SK-N-SH (cell line): ENCODE data around the gene SDE2. TPM values are rescaled to one million over a fixed set of nuclear protein-coding genes. Genes with fewer than 3 reads are reported as not detected.

Experiments
- CTCF ChIA-PET: fragments of 300-600, 350-600 bp; formaldehyde crosslinking; extraction: SDS; loops from one replicate; lab custom pipeline; 2021; lab: Yijun Ruan, JAX
- POLR2A ChIA-PET: fragments of 350-600 bp; sonication (Branson Sonifier 250); formaldehyde crosslinking; extraction: SDS; loops from one replicate; lab custom pipeline; 2020; ENCODE audit warnings: antibody characterized with exemption, inconsistent platforms; lab: Yijun Ruan, JAX
- DNase-seq: peaks from one replicate; pipeline ENCODE4 v3.0.0; 2012
- H2AFZ ChIP-seq: fragments of 200-600 bp; sonication (generic); 2 replicates; pipeline ENCODE4 v1.8.1; 2016; ENCODE audit warnings: antibody characterized with exemption, mild to moderate bottlenecking, low read depth
- H3F3A ChIP-seq: fragments of 200-600 bp; sonication (generic); replicated peaks from 2 replicates; pipeline ENCODE3; 2016; ENCODE audit warnings: antibody characterized with exemption, mild to moderate bottlenecking; ENCODE audit not compliant: insufficient read depth
- H3K27ac ChIP-seq, 2 experiments: fragments of 200-500 bp in 1 of 2; fragments of 200-600 bp in 1 of 2; sonication (Bioruptor generic) in 1 of 2; sonication (generic), shearing (Covaris generic) in 1 of 2; 2 replicates each; pipeline versions ENCODE4 v1.5.1 to v1.6.1; 2014 to 2016; ENCODE audit warnings: low read depth in 2 of 2, inconsistent platforms in 1 of 2, low read length in 1 of 2, mild to moderate bottlenecking in 1 of 2, mixed read lengths in 1 of 2
- H3K27me3 ChIP-seq: fragments of 200-600 bp; sonication (generic), shearing (Covaris generic); 2 replicates; pipeline ENCODE4 v1.6.1; 2016; ENCODE audit warnings: mixed run types; ENCODE audit not compliant: insufficient read depth
- H3K36me3 ChIP-seq, 2 experiments: fragments of 200-500 bp in 1 of 2; fragments of 200-600 bp in 1 of 2; sonication (Bioruptor generic) in 1 of 2; sonication (generic) in 1 of 2; replicated peaks in 1 of 2; 2 replicates each; pipeline versions ENCODE3 to v1.5.1; 2014 to 2016; ENCODE audit warnings: low read length in 1 of 2, mild to moderate bottlenecking in 1 of 2; ENCODE audit not compliant: insufficient read depth in 2 of 2, control insufficient read depth in 1 of 2
- H3K4me1 ChIP-seq, 2 experiments: fragments of 200-500 bp in 1 of 2; fragments of 200-600 bp in 1 of 2; sonication (Bioruptor generic) in 1 of 2; sonication (generic), shearing (Covaris generic) in 1 of 2; 2 replicates each; pipeline versions ENCODE4 v1.5.1 to v1.6.1; 2014 to 2016; ENCODE audit warnings: low read depth in 1 of 2, low read length in 1 of 2, mixed run types in 1 of 2; ENCODE audit not compliant: insufficient read depth in 2 of 2, control insufficient read depth in 1 of 2
- H3K4me2 ChIP-seq: fragments of 200-600 bp; sonication (generic), shearing (Covaris generic); 2 replicates; pipeline ENCODE4 v1.6.1; 2017; ENCODE audit warnings: mixed run types
- H3K4me3 ChIP-seq, 2 experiments: fragments of 200-500 bp in 1 of 2; fragments of 200-600 bp in 1 of 2; sonication (Bioruptor generic) in 1 of 2; sonication (generic), shearing (Covaris generic) in 1 of 2; 2 replicates each; pipeline versions ENCODE4 v1.5.1 to v1.8.1; 2014 to 2016; ENCODE audit warnings: low read depth in 2 of 2, inconsistent platforms in 1 of 2, low read length in 1 of 2, mild to moderate bottlenecking in 1 of 2, mixed read lengths in 1 of 2, moderate library complexity in 1 of 2
- H3K79me2 ChIP-seq: fragments of 200-600 bp; sonication (generic); 2 replicates; pipeline ENCODE4 v1.8.1; 2017; ENCODE audit warnings: mild to moderate bottlenecking; ENCODE audit not compliant: insufficient read depth
- H3K9ac ChIP-seq: fragments of 200-600 bp; sonication (generic); 2 replicates; pipeline ENCODE4 v1.6.1; 2017; ENCODE audit warnings: mixed run types
- H3K9me2 ChIP-seq: fragments of 200-600 bp; sonication (generic); 2 replicates; pipeline ENCODE4 v1.6.1; 2017; ENCODE audit warnings: mixed run types
- H3K9me3 ChIP-seq: fragments of 200-600 bp; sonication (generic); 2 replicates; pipeline ENCODE4 v1.6.1; 2017; ENCODE audit warnings: mixed run types, mild to moderate bottlenecking, moderate library complexity
- H4K20me1 ChIP-seq: fragments of 200-600 bp; sonication (generic); 2 replicates; pipeline ENCODE4 v1.6.1; 2017; ENCODE audit warnings: mild to moderate bottlenecking, mixed run types; ENCODE audit not compliant: insufficient read depth
- EZH2phosphoT487 ChIP-seq: fragments of 200-600 bp; sonication (generic); IDR thresholded peaks from 2 replicates; pipeline ENCODE4 v1.6.1; 2017; ENCODE audit warnings: low read depth, mixed run types, mild to moderate bottlenecking, antibody characterized with exemption, moderate library complexity, borderline replicate concordance
- FOXM1 ChIP-seq: IDR thresholded peaks from 2 replicates; pipeline ENCODE4 v1.4.0; 2012; ENCODE audit warnings: low read depth, mild to moderate bottlenecking
- GABPA ChIP-seq: IDR thresholded peaks from 2 replicates; pipeline ENCODE4 v1.4.0; 2012; ENCODE audit warnings: low read depth, mild to moderate bottlenecking
- JUND ChIP-seq: IDR thresholded peaks from 2 replicates; pipeline ENCODE4 v1.4.0; 2012
- NRF1 ChIP-seq: IDR thresholded peaks from 2 replicates; pipeline ENCODE4 v1.6.1; 2012; ENCODE audit warnings: low read depth, mild to moderate bottlenecking, low read length
- POLR2AphosphoS5 ChIP-seq: IDR thresholded peaks from 2 replicates; pipeline ENCODE4 v1.6.1; 2012; ENCODE audit warnings: low read depth, low read length
- RCOR1 ChIP-seq: fragments of 150-350 bp; IDR thresholded peaks from 2 replicates; pipeline ENCODE4 v1.6.1; 2017; ENCODE audit warnings: antibody characterized with exemption, low read length
- RXRA ChIP-seq: IDR thresholded peaks from 2 replicates; pipeline ENCODE4 v1.4.0; 2012; ENCODE audit warnings: low read depth, mild to moderate bottlenecking, borderline replicate concordance
- SIN3A ChIP-seq: IDR thresholded peaks from 2 replicates; pipeline ENCODE4 v1.6.1; 2012; ENCODE audit warnings: low read depth, mild to moderate bottlenecking, low read length, moderate library complexity, borderline replicate concordance
- SMC3 ChIP-seq: IDR thresholded peaks from 2 replicates; pipeline ENCODE4 v1.6.1; 2012; ENCODE audit warnings: low read depth, low read length, improper control_type of control experiment
- YY1 ChIP-seq: IDR thresholded peaks from 2 replicates; pipeline ENCODE4 v1.4.0; 2012; ENCODE audit warnings: low read depth, mild to moderate bottlenecking
- WGBS: methylation state at CpG from one replicate; pipeline ENCODE4 v1.1.6; 2017; ENCODE audit warnings: low lambda C conversion rate; 5-methylcytosine and 5-hydroxymethylcytosine counted together
- polyA plus RNA-seq, 3 experiments: library from polyadenylated mRNA; depleted of rRNA; stranded (reverse); fragments of >200 nt; gene quantifications; 2 replicates each; pipeline ENCODE4 v1.2.3, GENCODE V29; 2012
- TF ChIP-seq, protein P1 (sequence below): fragments of 200-600 bp; sonication (generic); IDR thresholded peaks from 2 replicates; pipeline ENCODE4 v1.6.1; 2017; ENCODE audit warnings: antibody characterized with exemption, mild to moderate bottlenecking, moderate library complexity
- TF ChIP-seq, protein P2 (sequence below): fragments of 150-350 bp; IDR thresholded peaks from 2 replicates; pipeline ENCODE4 v1.6.1; 2017; ENCODE audit warnings: antibody characterized with exemption, low read length, low read depth, borderline replicate concordance
- TF ChIP-seq, protein P3 (sequence below): IDR thresholded peaks from 2 replicates; pipeline ENCODE4 v1.6.1; 2012; ENCODE audit warnings: mild to moderate bottlenecking, low read depth, low read length, moderate library complexity

Gene SDE2
- polyA plus RNA-seq, 1 of the 3 experiments (the other 2 are of a cell fraction) = 10.1 TPM

DNA sequence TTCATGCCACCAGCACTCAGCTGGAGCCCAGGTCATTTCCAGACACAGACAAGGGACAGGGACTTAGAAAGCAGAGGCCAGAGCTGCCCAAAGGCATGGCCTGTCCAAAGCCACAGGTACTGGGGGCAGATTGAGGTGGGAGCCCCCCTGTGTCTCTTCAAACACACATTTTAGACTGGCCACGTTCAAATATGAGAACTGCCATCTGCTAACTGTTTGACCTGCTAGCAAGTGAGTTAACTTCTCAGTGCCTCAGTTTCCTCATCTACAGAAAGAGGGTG, 57.3 kb downstream of the SDE2 start:
- H3K27me3 ChIP-seq = no peaks in the 10 kb centered on the region
- ChIA-PET CTCF (interaction anchor here (1.0 to 2.9 kb wide), 4 partner anchors 11 to 467 kb away, joined by 3 to 15 read pairs (median 4); no protein-coding TSS in a partner anchor), POLR2A (no interaction called here)
- H3K36me3 ChIP-seq = no peaks in the 10 kb centered on the region
- peaks cover 0 to 16% of the 10 kb centered on the region in 2 experiments; a peak in 1 of 4 replicates for H3K4me1 ChIP-seq
- H3F3A ChIP-seq = no peaks in the 10 kb centered on the region
- no peak overlapping the region for H3K9ac ChIP-seq
- no peaks in the 10 kb centered on the region for H3K79me2 ChIP-seq
- no peaks in the 10 kb centered on the region for H4K20me1 ChIP-seq
- WGBS = 58% methylated on average over 1 of the region's 1 CpG
- no peaks in the 10 kb centered on the region for H3K9me2 ChIP-seq
- H3K9me3 ChIP-seq = no peaks in the 10 kb centered on the region
- H3K27ac ChIP-seq = no peak overlapping the region; a peak in 1 of 4 replicates
- no peak overlapping the region for H3K4me2 ChIP-seq
- H2AFZ ChIP-seq = no peak overlapping the region
- H3K4me3 ChIP-seq = no peak overlapping the region
- DNase-seq = no peak
- TF ChIP-seq YY1 (no peak), RCOR1 (no peak), SIN3A (no peak), POLR2AphosphoS5 (no peak), SMC3 (no peak), RXRA (no peak), NRF1 (no peak), FOXM1 (no peak), JUND (no peak), GABPA (no peak), EZH2phosphoT487 (no peak)
- TF ChIP-seq, protein P1, sequence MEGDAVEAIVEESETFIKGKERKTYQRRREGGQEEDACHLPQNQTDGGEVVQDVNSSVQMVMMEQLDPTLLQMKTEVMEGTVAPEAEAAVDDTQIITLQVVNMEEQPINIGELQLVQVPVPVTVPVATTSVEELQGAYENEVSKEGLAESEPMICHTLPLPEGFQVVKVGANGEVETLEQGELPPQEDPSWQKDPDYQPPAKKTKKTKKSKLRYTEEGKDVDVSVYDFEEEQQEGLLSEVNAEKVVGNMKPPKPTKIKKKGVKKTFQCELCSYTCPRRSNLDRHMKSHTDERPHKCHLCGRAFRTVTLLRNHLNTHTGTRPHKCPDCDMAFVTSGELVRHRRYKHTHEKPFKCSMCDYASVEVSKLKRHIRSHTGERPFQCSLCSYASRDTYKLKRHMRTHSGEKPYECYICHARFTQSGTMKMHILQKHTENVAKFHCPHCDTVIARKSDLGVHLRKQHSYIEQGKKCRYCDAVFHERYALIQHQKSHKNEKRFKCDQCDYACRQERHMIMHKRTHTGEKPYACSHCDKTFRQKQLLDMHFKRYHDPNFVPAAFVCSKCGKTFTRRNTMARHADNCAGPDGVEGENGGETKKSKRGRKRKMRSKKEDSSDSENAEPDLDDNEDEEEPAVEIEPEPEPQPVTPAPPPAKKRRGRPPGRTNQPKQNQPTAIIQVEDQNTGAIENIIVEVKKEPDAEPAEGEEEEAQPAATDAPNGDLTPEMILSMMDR = no peak
- TF ChIP-seq, protein P2, sequence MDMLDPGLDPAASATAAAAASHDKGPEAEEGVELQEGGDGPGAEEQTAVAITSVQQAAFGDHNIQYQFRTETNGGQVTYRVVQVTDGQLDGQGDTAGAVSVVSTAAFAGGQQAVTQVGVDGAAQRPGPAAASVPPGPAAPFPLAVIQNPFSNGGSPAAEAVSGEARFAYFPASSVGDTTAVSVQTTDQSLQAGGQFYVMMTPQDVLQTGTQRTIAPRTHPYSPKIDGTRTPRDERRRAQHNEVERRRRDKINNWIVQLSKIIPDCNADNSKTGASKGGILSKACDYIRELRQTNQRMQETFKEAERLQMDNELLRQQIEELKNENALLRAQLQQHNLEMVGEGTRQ = no peak
- TF ChIP-seq, protein P3, sequence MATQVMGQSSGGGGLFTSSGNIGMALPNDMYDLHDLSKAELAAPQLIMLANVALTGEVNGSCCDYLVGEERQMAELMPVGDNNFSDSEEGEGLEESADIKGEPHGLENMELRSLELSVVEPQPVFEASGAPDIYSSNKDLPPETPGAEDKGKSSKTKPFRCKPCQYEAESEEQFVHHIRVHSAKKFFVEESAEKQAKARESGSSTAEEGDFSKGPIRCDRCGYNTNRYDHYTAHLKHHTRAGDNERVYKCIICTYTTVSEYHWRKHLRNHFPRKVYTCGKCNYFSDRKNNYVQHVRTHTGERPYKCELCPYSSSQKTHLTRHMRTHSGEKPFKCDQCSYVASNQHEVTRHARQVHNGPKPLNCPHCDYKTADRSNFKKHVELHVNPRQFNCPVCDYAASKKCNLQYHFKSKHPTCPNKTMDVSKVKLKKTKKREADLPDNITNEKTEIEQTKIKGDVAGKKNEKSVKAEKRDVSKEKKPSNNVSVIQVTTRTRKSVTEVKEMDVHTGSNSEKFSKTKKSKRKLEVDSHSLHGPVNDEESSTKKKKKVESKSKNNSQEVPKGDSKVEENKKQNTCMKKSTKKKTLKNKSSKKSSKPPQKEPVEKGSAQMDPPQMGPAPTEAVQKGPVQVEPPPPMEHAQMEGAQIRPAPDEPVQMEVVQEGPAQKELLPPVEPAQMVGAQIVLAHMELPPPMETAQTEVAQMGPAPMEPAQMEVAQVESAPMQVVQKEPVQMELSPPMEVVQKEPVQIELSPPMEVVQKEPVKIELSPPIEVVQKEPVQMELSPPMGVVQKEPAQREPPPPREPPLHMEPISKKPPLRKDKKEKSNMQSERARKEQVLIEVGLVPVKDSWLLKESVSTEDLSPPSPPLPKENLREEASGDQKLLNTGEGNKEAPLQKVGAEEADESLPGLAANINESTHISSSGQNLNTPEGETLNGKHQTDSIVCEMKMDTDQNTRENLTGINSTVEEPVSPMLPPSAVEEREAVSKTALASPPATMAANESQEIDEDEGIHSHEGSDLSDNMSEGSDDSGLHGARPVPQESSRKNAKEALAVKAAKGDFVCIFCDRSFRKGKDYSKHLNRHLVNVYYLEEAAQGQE = no peak
